ENCODE results near the gene NAV3.
"Not testable (repeated sequence)": the region's sequence is repeated elsewhere in the genome, so short reads cannot be mapped to it uniquely, and the experiment has no call there.

Gene NAV3

DNA sequence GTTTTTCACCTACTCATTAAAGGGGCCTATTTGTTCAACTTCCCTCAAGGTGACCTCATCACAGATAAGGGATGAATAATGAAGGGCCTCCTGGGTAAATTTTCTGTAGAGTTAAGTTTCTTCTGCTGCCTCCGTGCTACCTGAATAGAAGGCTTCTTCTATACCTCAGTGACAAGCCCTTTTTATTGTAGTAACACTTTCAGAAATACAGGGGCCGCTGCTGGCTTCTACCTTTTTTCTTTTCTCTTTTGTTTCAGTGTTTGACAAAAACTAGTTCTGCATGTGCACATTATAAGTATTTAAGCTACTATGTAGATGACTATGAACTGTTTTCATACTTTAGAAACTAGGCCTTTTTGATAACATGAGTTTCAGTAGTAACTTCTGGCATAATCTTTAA, 207.0 kb downstream of the NAV3 start:
- DNase-seq (ENCODE audit: low read depth in 2 of 2), result no peak

DNA sequence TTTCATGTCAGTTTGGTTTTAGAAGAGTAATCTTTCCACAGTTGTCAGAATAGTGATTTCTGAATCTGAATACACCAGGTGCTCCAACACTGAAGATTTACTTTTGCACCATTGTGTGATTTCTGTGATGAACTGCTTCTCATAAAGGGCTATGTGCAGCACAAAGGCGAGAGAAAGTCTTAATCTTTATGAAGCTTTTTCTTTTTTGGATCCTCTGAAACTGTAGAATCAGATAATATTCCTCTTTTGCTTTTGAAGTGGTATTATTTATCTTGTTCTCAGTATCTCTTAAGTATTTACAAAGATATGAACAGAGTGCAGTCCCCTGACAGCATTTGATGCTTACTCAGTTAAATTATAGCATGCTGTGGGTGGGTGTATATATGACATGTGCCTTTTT, 207.8 kb downstream of the NAV3 start:
- DNase-seq (ENCODE audit: low read depth in 2 of 2), result no peak

DNA sequence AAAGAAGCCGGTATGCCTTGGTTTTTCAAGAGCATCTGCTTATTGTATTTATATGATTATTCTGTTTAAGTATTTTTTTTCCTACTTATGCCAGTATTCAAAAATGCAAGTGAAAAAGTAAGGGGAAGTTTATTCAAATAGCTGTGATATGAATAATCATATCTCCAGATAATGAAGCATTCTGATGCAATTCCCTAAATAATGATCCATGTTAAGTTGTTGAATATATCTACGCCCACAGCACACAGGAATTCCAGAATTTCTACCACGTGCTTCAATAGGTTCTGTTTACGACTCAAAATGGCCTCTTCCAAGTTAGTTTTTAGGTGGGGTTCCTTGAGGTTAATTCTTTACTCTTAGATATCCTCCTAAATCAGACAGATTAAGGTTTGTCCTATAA, 208.3 kb downstream of the NAV3 start:
- no peak for DNase-seq (ENCODE audit: low read depth in 2 of 2)

DNA sequence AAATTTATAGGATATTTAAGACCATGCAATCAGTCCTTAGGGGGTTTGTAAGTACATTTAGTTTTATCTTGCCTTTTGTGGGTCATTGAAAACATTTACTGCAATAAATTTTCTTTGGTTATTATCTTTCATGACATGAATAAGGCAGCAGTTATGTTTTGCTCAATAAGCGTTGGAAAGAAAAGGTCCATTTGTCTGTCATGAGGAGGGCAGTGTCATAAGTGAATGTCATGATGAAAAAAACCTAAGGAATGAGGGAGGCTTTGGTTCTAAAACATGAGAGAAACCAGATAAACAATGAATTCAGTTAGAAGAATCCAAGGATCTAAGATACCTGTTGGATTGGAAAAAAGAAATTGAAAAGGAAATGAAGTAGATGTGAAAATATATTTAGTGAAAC, 209.4 kb downstream of the NAV3 start:
- no peak for DNase-seq (ENCODE audit: low read depth in 2 of 2)

DNA sequence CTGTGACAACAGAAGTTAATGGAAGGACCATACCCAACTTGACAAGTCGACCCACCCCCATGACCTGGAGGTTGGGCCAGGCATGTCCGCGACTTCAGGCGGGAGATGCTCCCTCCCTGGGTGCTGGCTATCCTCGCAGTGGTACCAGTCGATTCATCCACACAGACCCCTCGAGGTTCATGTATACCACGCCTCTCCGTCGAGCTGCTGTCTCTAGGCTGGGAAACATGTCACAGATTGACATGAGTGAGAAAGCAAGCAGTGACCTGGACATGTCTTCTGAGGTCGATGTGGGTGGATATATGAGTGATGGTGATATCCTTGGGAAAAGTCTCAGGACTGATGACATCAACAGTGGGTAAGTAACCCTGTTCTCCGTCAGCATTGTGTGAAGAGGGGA, 220.1 kb downstream of the NAV3 start:
- DNase-seq (ENCODE audit: low read depth in 2 of 2), result no peak

DNA sequence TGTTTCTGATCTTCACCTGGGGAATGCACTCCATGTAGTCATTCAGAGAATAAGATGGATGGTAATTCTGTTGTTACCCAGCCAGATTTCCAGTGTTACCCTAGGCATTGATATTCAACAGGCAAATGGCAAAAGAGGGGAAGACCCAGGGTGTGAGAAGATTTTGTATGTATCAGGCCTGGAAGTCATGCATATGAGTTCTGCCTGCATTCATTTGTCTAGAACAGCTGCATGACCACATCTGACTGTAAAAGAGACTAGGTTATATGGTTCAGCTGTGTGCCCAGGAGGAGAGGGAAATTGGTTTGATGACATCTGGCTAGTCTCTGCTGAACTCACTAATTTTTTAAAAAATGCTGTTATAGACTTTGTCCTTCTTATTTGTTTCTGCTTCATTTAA, 224.9 kb downstream of the NAV3 start:
- no peak for DNase-seq (ENCODE audit: low read depth in 2 of 2)

DNA sequence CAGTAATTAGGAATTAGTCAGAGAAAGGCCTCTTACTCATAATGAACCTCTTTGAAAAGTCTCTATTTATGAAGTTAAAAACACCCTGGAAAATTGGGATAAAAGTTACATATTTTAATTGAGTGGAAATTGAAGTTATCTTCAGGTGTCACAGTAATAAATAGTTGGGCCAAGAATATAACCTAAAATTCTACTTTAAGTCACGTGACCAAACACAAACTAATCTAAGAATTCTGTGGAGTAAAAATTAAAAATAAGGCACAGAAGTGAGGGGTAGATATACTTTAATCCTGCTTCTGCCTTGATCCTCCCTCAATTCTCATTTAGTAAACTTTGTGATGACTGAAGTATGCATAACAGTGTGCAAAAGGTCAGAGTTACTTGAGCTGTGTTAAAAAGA, 226.4 kb downstream of the NAV3 start:
- no peak for DNase-seq (ENCODE audit: low read depth in 2 of 2)

DNA sequence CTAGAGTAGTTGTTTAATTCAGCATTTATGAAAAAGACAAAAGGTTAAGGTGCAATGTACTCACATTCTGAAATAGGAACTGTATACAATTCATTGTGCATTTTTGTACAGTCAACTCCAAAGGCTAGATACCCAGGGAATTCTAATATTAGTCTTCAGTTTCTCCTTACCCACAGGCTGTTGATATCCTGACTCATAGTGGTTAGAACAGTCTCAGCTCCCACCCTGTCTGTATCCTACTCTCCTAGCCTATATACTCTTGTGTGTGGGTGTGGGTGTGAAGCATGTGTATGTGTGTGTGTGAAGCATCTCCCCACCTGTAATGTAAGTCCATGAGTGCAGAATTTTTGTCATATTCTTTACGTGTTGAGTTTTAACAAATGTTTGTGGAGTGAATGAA, 229.5 kb downstream of the NAV3 start:
- no peak for DNase-seq (ENCODE audit: low read depth in 2 of 2)

DNA sequence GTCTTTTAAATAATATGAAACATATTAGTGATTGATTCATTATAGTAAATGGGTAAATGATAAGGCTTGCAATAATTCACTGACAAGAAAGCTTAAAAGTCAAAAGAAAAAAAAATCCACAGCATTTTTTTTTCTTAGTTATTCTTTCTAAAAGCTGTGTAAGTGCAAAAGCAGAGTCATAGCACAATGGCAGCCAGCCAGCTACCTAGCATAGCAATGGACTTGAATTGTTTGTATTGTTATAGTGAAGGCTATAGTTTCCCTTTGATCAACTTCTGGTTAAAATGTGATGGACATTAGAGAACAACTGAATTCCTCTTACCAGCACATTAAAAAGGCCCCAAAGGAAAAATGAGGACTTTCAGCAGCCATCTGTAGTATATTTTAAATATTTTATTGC, 232.1 kb downstream of the NAV3 start:
- no peak for DNase-seq (ENCODE audit: low read depth in 2 of 2)

DNA sequence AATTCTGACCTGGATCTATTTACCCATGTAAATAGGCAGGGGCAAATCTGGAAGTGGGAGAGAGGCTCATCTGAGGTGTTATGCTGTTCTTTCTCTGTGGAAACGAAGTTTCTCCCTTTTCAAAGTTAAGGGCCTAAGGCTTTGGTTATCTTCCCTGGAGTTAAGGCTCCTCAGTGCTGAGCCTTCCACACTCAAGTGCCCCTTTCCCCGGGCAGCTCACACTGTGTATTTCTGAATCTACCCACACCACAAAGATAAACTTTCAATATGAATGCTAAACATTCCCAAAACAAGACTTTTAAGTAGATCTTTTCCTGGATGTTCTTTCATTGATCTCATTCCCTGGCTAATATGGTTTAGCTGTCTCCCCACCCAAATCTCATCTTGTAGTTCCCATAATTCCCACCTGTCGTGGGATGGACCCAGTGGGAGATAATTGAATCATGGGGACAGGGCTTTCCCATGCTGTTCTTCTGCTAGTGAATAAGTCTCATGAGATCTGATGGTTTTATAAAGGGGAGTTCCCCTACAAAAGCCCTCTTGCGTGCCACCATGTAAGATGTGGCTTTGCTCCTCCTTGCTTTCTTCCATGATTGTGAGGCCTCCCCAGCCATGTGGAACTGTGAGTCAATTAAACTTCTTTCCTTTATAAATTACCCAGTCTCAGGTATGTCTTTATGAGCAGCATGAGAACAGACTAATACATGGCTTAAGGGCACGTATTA, 251.1 kb downstream of the NAV3 start:
- no peak for DNase-seq (ENCODE audit: low read depth in 2 of 2)

DNA sequence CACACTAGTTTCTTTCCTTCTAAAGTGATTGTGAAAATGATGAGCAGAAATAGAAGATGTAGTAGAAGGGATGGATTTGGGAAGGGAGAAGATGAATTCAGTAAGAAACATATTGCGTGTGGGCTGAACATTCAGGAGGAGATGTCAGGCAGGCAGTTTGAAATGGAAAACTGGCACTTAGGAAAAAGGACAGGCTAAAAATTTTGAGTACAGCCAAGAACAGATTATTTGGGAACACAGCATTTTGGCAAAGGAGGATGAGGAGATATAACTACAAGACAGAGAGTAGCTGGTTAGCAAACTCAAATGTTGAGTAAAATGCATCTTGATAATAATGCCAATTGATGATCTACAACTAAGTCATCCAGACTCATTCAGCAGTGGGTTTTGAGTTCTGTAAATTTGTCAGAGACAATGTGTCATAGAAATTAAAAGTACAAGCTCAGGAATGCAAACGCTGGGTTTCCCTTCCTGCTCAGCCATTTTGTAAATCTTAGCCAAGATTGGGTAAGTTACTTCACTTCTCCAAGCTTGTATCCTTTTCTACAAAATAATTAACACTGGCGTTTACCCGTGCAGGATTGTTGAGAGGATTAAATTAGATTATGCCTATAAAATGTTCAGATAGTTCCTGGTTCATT, 255.0 kb downstream of the NAV3 start:
- DNase-seq (ENCODE audit: low read depth in 2 of 2), result no peak

DNA sequence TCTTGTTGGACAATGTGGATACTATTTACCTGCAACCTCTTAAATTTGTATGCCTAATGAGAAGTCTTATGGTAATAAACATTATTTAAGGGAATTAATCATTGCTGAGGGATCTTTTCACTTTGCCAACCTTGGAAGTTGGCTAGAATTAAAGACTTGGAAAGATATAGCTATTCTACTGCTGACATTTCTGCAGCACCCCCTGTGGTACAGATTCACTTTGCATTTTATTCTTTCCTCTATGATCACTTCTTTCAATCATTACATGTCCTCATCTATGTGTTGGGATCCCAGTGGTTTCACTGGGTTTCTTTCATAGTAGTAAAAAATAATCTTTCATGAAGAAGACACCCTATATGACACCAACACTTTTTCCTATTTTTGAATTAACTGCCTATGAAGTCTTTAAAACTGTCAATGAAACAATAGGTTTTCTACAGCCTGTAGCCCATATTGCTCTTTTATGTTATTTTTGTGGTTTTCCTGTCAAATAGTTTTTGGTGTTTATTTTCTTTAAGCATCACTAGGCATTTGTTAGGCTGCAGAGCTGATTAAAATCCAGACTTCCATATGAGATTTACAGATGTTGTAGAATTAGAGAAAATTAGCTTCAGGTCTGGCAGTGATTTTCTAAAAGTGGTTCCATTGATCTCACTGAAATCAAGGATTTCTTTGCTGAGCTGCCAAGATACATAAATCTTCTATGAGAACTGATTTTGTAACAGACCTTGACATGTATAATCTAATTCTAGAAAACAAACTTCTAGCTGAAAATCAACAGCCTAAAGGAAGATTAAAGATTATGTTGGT, 256.1 kb downstream of the NAV3 start:
- DNase-seq (ENCODE audit: low read depth in 2 of 2), result no peak

DNA sequence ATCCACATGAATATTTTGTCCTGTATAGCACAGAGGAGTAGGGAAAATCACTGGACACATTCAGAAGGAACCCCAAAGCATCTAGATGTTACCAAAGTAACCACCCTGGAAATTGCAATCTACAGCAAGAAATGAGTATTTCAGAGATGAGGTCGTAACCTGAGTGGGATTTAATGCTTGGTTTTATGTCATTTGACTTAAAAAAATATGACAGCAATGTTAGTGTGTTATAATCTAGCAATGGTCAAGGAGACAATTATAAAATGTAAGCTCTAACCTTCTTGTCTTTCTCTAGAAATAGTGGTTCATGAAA, 256.6 kb downstream of the NAV3 start:
- no peak for DNase-seq (ENCODE audit: low read depth in 2 of 2)

DNA sequence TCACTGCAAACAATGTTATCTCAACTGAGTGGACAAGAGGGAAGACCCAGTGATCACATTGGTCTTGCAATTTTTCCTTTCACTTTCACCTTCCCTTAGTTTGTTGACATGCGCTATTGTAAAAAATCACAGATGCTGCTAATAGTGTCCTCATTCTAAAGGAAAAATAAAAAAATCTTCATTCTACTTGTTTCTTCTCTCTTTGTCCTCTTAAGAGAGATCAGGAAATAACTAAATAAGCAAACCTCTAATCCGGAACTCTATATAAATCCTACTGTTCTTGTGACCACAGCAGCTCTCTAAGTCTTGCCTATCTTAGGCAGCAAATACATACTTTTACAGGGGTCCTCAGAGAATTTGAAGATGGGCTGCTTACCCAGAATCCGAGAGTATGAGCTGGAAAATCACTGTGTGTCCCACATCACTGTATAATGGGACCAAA, 257.7 kb downstream of the NAV3 start:
- no peak for DNase-seq (ENCODE audit: low read depth in 2 of 2)

DNA sequence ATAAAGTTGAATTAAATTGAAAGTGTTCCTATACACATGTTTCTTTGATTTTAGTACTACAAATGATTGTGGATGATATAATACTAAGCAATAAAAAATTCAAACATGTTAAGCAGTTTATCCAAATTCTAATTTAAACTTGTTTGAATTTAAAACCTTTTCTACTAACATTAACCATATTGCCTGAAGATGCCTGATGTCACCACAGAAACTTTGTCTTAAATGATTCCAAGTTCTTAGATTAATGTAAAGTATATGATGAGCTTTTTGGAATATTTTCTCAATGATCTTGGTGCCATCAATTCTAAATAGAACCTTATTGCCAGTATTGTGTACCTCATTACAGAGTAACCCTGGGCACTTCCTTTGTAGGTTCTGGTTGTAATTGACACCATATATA, 259.6 kb downstream of the NAV3 start:
- DNase-seq (ENCODE audit: low read depth in 2 of 2), result no peak

DNA sequence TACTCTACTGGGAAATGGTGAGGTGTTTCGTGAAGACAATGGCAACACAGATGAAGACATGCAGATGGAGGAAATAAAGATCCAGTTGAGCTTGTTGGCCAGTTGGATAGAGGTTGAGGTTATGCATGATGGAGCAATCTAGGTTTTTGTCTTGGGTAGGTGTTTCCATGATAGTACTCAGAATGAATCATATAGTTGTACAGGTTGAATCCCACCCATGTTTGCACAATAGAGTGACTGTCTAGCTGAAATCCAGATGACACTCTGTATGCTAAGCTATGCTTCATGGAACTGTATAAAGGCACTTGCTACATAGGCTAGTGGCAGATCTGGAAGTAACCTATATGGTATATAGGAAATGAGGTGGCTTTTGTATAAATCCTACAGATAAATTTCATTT, 264.9 kb downstream of the NAV3 start:
- DNase-seq (ENCODE audit: low read depth in 2 of 2), result no peak

DNA sequence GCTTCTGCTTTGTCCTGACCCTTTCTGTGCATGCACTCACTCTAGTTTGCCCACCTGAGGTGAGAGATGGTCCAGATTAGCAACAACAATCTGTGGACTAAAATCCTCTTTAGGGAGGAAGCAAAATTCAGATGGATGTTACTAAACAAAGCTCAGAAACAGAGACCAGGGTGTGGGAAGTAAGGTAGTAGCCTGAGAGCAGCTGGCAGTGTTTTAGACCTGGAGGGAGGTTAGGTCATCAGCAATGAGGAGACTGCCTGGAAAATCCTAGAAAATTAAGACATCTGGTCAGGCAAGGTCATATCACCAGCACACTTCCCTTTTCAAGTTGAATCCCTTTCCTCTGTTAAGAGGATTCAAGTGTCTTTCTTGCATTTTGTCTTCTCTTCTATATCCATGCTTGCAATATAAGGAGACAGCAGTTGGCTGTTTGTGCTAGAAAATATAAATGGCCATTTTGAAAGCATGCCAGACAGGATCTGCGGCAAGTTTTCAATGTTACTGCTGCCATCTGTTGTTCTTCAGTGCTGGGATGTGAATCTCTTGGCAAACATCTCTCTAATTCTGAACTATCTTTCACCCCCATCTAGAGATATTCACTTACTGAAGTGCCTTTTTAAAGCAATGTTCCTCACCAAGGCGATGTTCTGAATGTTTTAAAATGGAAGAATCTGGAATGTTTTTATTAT, 266.4 kb downstream of the NAV3 start:
- DNase-seq (ENCODE audit: low read depth in 2 of 2), result no peak

DNA sequence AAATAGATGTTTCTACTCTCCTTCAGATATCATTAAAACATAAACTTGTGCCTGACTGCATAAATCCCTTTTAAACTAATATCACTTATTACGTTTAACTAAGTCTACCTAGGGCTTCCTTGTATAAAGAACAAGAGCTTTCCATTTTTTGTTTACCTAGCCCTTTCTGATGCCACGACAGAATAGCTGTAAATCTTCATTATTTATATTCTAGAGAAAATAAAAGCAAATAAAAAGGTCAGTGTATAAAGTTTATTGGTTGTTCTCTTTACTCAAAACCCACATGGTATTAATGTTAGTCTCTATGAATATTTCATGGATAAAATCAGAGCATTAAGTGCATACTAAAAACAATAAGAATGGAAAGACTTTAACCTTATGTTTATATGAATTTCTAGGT, 269.1 kb downstream of the NAV3 start:
- DNase-seq (ENCODE audit: low read depth in 2 of 2), result no peak

DNA sequence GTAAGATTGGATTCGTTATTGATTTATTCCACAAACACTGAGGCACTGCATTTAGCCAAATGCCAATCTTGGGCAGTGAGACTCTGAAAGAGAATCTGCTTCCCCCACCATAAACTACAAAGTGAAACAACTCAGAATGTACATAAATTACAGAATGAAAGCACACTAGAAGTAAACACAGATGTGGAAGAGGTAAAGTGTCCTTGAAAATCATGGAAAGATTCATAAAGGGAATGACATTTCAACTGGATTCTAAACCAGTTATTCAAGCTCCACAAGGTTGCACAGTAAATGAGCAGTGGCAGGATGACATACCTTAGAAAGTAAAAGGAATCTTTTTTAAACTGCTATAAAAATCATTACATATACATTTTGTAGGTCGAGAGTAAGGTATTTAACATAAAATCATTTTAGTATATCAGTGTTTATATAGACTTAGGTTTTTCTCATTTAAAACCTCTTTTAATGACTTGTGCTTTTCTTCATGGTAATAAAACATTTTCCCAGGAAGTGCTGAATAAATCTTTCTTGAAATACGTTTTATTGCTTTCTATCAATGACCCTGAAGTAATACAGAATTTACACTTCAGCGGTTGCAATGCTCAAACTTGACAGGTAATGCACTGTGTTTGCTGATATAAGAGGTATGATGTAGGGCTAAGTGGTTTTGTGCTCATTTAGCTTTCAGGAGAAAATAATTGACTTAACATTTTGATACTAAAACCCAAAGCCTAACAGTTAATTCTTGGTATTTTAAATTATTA, 270.6 kb downstream of the NAV3 start:
- no peak for DNase-seq (ENCODE audit: low read depth in 2 of 2)

DNA sequence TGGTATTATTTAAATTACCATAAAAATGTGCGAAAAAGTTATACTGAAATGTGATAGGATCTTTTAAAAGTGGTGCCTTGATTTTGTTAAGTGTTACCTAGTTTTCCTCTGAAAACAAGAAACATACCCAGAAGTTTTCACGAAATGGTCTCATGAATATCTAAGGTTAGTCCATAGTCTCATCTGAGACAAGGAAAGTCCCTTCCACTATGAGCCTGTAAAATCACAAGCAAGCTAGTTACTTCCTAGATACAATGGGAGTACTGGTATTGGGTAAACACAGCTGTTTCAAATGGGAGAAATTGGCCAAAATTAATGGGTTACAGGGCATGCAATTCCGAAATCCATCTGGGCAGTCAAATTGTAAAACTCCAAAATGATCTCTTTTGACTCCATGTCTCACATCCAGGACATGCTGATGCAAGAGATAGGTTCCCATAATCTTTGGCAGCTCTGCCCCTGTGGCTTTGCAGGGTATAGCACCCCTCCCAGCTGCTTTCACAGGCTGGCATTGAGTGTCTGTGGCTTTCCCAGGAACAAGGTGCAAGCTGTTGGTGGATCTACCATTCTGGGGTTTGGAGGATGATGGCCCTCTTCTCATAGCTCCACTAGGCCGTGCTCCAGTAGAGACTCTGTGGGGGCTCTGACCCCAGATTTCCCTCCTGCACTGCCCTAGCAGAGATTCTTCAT, 271.4 kb downstream of the NAV3 start:
- no peak for DNase-seq (ENCODE audit: low read depth in 2 of 2)

DNA sequence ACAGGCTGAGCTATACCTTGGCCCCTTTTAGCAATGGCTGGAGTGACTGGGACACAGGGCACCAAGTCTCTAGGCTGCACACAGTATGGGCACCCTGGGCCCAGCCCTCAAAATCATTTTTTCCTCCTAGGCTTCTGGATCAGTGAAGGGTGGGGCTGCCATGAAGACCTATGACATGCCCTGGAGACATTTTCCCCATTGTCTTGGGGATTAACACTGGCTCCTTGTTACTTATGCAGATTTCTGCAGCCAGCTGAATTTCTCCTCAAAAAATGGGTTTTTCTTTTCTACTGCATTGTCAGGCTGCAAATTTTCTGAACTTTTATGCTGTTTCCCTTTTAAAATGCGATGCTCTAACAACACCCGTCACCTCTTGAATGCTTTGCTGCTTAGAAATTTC, 272.1 kb downstream of the NAV3 start:
- not testable (repeated sequence) for DNase-seq (ENCODE audit: low read depth in 2 of 2)
